BE2C (cell line): ENCODE measurements around the gene DUOXA2.

Experiments
- DNase-seq: peaks from one replicate; pipeline ENCODE4 v3.0.0-alpha.2; 2020
- H3K27me3 ChIP-seq: fragments of 250-450 bp; sonication (Bioruptor Pico); 2 replicates; pipeline ENCODE4 v1.5.1; 2020; ENCODE audit warnings: mild to moderate bottlenecking
- H3K36me3 ChIP-seq: fragments of 250-450 bp; sonication (Bioruptor Pico); 2 replicates; pipeline ENCODE4 v1.5.1; 2020; ENCODE audit warnings: mild to moderate bottlenecking
- H3K4me1 ChIP-seq: fragments of 250-450 bp; sonication (Bioruptor Pico); 2 replicates; pipeline ENCODE4 v1.5.1; 2020
- H3K4me3 ChIP-seq: 2 replicates; pipeline ENCODE4 v1.5.1; 2011; ENCODE audit warnings: low read depth, low read length
- H3K9me3 ChIP-seq: fragments of 250-450 bp; sonication (Bioruptor Pico); 2 replicates; pipeline ENCODE4 v1.5.1; 2020
- TF ChIP-seq, protein P1 (sequence below): IDR thresholded peaks from 2 replicates; pipeline ENCODE4 v1.5.1; 2012; ENCODE audit warnings: mild to moderate bottlenecking, low read depth, low read length

DUOXA2 gene

DNA sequence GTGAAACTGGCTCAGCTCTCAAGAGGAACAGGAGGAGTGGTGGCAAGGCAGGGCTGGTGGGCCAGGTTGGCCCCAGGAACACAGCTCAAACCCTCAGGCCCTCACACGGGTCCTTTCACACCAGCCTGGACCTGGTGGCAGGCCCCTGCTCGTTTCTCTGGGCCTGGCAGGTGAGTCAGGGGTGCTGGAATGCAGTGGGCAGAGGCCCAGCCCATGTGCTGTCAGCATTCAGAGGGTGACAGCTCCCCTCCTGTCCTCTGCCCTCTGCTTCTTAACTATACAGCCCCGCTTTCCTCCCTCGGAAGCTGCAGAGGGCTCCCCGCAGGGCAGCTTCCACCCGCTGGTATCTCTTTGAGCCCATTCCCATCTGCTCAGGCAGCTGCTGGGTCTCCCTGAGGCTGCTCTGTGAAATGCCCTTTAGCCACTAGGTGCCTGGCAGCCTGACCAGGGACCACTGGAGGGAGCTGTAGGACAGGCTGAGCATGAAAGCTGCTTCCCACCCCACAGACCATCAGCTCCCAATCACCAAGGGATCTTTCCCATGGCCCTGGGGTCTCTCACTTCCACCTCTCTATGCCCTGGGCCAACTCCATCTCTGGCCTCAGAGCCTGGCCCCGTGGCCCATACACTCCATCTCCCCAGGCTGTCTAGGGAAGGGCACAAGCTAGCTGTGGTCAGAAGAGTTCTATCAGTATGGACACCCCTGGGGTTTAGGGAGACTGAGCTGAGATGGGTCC lies 48.8 kb downstream of the DUOXA2 start:
- Histone ChIP-seq H3K4me3 (no peak overlapping the region), H3K36me3 (peaks cover 6% of the 10 kb centered on the region), H3K4me1 (peaks cover 18% of the 10 kb centered on the region), H3K9me3 (no peaks in the 10 kb centered on the region), H3K27me3 (no peaks in the 10 kb centered on the region)
- DNase-seq, result peak; percentile 93
- TF ChIP-seq, protein P1, sequence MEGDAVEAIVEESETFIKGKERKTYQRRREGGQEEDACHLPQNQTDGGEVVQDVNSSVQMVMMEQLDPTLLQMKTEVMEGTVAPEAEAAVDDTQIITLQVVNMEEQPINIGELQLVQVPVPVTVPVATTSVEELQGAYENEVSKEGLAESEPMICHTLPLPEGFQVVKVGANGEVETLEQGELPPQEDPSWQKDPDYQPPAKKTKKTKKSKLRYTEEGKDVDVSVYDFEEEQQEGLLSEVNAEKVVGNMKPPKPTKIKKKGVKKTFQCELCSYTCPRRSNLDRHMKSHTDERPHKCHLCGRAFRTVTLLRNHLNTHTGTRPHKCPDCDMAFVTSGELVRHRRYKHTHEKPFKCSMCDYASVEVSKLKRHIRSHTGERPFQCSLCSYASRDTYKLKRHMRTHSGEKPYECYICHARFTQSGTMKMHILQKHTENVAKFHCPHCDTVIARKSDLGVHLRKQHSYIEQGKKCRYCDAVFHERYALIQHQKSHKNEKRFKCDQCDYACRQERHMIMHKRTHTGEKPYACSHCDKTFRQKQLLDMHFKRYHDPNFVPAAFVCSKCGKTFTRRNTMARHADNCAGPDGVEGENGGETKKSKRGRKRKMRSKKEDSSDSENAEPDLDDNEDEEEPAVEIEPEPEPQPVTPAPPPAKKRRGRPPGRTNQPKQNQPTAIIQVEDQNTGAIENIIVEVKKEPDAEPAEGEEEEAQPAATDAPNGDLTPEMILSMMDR, result peak; percentile 99

DNA sequence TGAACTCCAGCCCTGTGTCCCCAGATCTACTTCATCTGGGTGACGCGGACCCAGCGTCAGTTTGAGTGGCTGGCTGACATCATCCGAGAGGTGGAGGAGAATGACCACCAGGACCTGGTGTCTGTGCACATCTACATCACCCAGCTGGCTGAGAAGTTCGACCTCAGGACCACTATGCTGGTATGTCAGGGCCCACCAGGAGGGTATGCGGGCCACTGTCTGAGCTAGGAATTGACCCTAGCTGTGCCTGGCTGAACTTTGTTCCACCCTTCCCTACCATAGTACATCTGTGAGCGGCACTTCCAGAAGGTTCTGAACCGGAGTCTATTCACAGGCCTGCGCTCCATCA lies 49.4 kb downstream of the DUOXA2 start:
- Histone ChIP-seq H3K27me3 (no peaks in the 10 kb centered on the region), H3K9me3 (no peaks in the 10 kb centered on the region), H3K4me1 (peaks cover 24% of the 10 kb centered on the region), H3K4me3 (no peak overlapping the region), H3K36me3 (peaks cover 11% of the 10 kb centered on the region)
- no peak for DNase-seq
- TF ChIP-seq, protein P1, result no peak

DNA sequence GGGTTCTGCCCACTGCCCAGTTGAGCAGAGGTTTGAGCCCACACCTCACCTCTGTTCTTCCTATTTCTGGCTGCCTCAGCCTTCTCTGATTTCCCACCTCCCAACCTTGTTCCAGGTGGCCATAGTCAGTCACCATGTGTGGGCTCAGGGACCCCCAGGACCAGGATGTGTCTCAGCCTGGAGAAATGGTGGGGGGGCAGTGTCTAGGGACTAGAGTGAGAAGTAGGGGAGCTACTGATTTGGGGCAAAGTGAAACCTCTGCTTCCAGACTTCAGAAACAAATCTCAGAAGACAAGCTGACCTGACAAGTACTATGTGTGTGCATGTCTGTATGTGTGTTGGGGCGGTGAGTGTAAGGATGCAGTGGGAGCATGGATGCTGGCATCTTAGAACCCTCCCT lies 50.8 kb downstream of the DUOXA2 start:
- no peak overlapping the region for H3K4me3 ChIP-seq
- no peaks in the 10 kb centered on the region for H3K9me3 ChIP-seq
- H3K27me3 ChIP-seq, result no peaks in the 10 kb centered on the region
- TF ChIP-seq, protein P1, result no peak
- peaks cover 30% of the 10 kb centered on the region for H3K4me1 ChIP-seq
- DNase-seq, result no peak
- peaks cover 11% of the 10 kb centered on the region for H3K36me3 ChIP-seq

DNA sequence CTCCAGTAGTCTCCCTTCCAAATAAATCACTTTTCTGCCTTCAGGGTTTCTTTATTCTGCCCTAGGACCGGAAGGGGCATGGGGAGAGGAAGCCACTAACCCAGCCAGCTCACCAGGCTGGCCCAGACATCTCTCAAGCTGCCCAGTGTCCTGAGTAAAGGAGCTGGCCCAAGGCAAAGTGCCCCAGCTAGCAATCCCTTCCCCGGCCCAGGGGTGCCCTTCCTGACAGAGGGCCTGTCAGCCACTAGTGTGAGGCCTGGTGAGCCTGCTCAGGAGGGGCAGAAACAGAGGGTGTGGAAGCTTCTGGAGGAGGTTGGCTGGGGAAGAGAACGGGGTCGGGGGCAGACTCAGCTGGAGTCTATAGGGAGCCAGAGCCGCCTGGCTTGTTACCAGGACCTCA lies 51.4 kb downstream of the DUOXA2 start:
- TF ChIP-seq, protein P1, result no peak
- Histone ChIP-seq H3K4me1 (peaks cover 30% of the 10 kb centered on the region), H3K36me3 (peaks cover 11% of the 10 kb centered on the region), H3K27me3 (no peaks in the 10 kb centered on the region), H3K4me3 (no peak overlapping the region), H3K9me3 (no peaks in the 10 kb centered on the region)
- DNase-seq, result no peak

DNA sequence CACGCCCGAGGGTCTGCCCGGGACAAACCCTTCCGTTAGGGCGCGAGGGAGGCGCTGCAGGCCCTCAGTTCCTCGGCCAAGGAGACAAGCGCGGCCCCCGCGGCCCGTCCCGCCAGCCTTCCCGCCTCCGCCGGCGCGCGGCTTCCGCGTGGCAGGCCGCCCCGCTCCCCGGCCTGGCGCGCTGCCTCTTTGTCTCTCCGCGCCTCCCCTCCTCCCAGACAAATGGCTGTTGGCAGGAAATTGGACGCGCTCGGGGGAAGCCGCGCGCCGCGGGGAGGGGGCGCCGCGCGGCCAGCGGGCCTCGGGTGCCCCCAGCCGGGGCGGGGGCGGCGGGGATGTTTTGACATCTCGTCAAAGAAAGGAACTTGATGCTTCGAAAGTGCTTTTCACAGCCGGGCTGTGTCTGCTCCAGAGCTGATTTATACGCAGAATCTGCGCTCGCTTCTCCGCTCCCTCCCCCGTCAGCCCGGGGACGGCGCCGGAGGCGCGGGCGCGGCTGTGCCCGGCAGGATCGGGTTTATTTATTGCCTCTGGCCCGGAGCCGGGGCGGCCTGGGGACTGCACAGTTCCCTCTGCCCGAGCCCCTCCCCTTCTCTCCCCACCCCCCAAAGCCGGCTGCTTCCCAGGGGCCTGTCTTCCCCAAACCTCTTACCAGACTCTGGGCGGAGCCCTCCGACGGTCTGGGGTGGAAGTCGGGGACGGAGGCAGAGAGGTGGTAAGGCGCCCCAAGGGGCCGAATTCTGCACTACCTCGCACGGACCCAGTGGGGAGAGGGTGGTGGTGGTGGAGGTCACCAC lies 52.9 kb downstream of the DUOXA2 start:
- Histone ChIP-seq H3K4me1 (peaks cover 43% of the 10 kb centered on the region), H3K27me3 (no peaks in the 10 kb centered on the region), H3K36me3 (peaks cover 25% of the 10 kb centered on the region), H3K4me3 (peak overlapping the region; percentile 41), H3K9me3 (no peaks in the 10 kb centered on the region)
- TF ChIP-seq, protein P1, result peak; percentile 47
- peak; percentile 85 for DNase-seq
